HepG2 (cell line): ENCODE data around the gene FBH1. TPM values are rescaled to one million over a fixed set of nuclear protein-coding genes. Genes with fewer than 3 reads are reported as not detected.
A peak's percentile ranks its signal among the peaks of the same experiment; 100 is the strongest.

Source experiments
- GZF1 ChIP-seq: sonication (generic); formaldehyde crosslinking; IDR thresholded peaks from 2 replicates; pipeline ENCODE4 v1.5.1; 2020; ENCODE audit warnings: mild to moderate bottlenecking, missing genetic modification reagents
- KDM1A ChIP-seq: IDR thresholded peaks from 2 replicates; pipeline ENCODE4 v1.6.1; 2016; ENCODE audit warnings: missing compliant biosample characterization
- MLLT10 ChIP-seq: sonication (generic); formaldehyde crosslinking; IDR thresholded peaks from 2 replicates; pipeline ENCODE4 v1.4.0; 2020; ENCODE audit warnings: missing genetic modification reagents
- NPAS2 ChIP-seq: sonication (generic); formaldehyde crosslinking; IDR thresholded peaks from 2 replicates; pipeline ENCODE4 v1.8.0; 2022; ENCODE audit warnings: mild to moderate bottlenecking, missing genetic modification reagents, borderline replicate concordance
- ONECUT2 ChIP-seq: sonication (generic); formaldehyde crosslinking; IDR thresholded peaks from 2 replicates; pipeline ENCODE4 v1.4.0; 2020; ENCODE audit warnings: missing genetic modification reagents
- PLRG1 ChIP-seq: fragments of 450-650 bp; conservative IDR thresholded peaks from 2 replicates; pipeline ENCODE4 v1.6.1; 2016
- RBAK ChIP-seq: sonication (generic); formaldehyde crosslinking; IDR thresholded peaks from 2 replicates; pipeline ENCODE4 v1.5.1; 2020; ENCODE audit warnings: mild to moderate bottlenecking, missing genetic modification reagents
- RFX3 ChIP-seq: IDR thresholded peaks from 2 replicates; pipeline ENCODE4 v1.6.1; 2016; ENCODE audit warnings: missing biosample characterization, missing genetic modification reagents
- SALL1 ChIP-seq: sonication (generic); formaldehyde crosslinking; IDR thresholded peaks from 2 replicates; pipeline ENCODE4 v1.8.0; 2022; ENCODE audit warnings: mild to moderate bottlenecking, missing genetic modification reagents
- SAP130 ChIP-seq: IDR thresholded peaks from 2 replicates; pipeline ENCODE4 v1.6.1; 2016; ENCODE audit warnings: low read depth
- SMARCC2 ChIP-seq: fragments of 450-650 bp; IDR thresholded peaks from 2 replicates; pipeline ENCODE4 v1.6.1; 2017; ENCODE audit warnings: antibody characterized with exemption, mild to moderate bottlenecking
- U2AF2 ChIP-seq: fragments of 200-400 bp; formaldehyde crosslinking; IDR thresholded peaks from 2 replicates; pipeline ENCODE4 v1.6.1; 2017; ENCODE audit warnings: low read depth, mild to moderate bottlenecking, low read length
- ZBTB20 ChIP-seq: sonication (generic); formaldehyde crosslinking; IDR thresholded peaks from 2 replicates; pipeline ENCODE4 v1.8.1; 2023; ENCODE audit warnings: missing genetic modification reagents, low read depth, mild to moderate bottlenecking, borderline replicate concordance
- ZNF768 ChIP-seq: sonication (generic); formaldehyde crosslinking; IDR thresholded peaks from 2 replicates; pipeline ENCODE4 v1.4.0; 2020; ENCODE audit warnings: missing genetic modification reagents
- ZNF782 ChIP-seq: sonication (generic); formaldehyde crosslinking; IDR thresholded peaks from 2 replicates; pipeline ENCODE4 v1.4.0; 2020; ENCODE audit warnings: missing genetic modification reagents, mild to moderate bottlenecking, borderline replicate concordance
- polyA plus RNA-seq, 8 experiments: library from polyadenylated mRNA; depleted of rRNA in 3 of 8; stranded (reverse) in 7 of 8; unstranded in 1 of 8; fragments of >200 nt; fragmentation: Illumina TruSeq in 4 of 8; extraction: Trizol in 4 of 8; gene quantifications; 2 replicates each; pipeline versions ENCODE4 v1.2.1 to v1.2.3, GENCODE V29; 2011 to 2016; ENCODE audit warnings: low read depth in 4 of 8, missing spikeins in 1 of 8, mixed read lengths in 1 of 8; ENCODE audit not compliant: insufficient read depth in 1 of 8
- total RNA-seq, 5 experiments: library from RNA; depleted of rRNA; stranded (reverse); fragments of >200 nt; fragmentation: Illumina TruSeq; extraction: Trizol; gene quantifications; 2 replicates each; pipeline ENCODE4 v1.2.3, GENCODE V29; 2016; ENCODE audit warnings: low read depth in 1 of 5
- TF ChIP-seq, protein P1 (sequence below): sonication (generic); formaldehyde crosslinking; IDR thresholded peaks from 2 replicates; pipeline ENCODE4 v1.5.1; 2020; ENCODE audit warnings: mild to moderate bottlenecking, missing genetic modification reagents, moderate library complexity
- TF ChIP-seq, protein P2 (sequence below): IDR thresholded peaks from 2 replicates; pipeline ENCODE4 v1.6.1; 2016; ENCODE audit warnings: low read depth
- TF ChIP-seq, protein P3 (sequence below): sonication (generic); formaldehyde crosslinking; IDR thresholded peaks from 2 replicates; pipeline ENCODE4 v1.4.0; 2020; ENCODE audit warnings: missing genetic modification reagents, borderline replicate concordance
- TF ChIP-seq, protein P4 (sequence below): sonication (generic); formaldehyde crosslinking; IDR thresholded peaks from 2 replicates; pipeline ENCODE4 v1.5.1; 2020; ENCODE audit warnings: mild to moderate bottlenecking, moderate library complexity, missing genetic modification reagents
- TF ChIP-seq, protein P5 (sequence below): sonication (generic); formaldehyde crosslinking; IDR thresholded peaks from 2 replicates; pipeline ENCODE4 v1.4.0; 2020; ENCODE audit warnings: mild to moderate bottlenecking, missing genetic modification reagents

The FBH1 gene
- total and polyA plus RNA-seq, 2 of the 13 experiments (the other 11 are each of a cell fraction or from before 2014, with no cell fraction given): 48.8 to 60.3 TPM

DNA sequence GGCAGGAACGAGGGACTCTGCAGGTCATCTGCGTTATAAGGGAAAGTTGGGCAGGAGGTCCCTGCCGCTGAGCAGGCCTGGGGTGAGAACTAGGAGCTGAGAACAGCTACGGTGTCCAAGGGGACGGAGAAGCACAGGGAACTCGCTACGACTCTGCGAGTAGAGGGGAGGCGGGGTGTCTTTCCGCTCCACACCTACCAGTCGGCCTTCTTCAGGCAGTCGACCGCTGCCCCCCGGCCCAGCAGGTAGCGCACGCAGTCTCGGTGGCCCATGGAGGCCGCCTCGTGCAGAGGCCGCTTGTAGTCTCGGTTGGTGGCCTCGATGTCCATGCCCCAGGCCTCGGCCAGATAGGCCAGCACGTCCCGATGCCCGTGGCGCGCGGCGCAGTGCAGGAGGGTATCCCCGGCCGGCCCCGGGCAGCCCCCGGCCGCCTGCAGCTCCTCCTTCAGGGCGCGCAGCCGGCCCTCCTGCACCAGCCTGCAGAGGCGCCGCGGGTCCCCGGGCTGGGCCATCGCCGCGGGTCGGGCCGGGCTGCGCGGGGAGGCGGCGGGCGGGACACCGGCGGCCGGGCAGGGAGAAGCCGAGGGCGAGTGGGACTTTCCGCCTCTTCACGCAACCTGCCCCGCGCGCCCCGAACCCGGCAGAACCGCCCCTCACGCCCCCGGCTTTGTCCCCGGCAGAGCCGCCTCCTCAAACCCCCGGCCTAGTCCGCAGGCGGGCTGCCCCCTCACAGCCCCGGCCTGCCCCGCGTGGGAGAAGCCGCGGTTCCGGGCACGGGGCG lies 1.0 kb upstream of the FBH1 start (continued):
- no peak for TF ChIP-seq ZBTB20 (CRISPR knock-in tag)
- TF ChIP-seq KDM1A: no peak
- TF ChIP-seq, protein P1, sequence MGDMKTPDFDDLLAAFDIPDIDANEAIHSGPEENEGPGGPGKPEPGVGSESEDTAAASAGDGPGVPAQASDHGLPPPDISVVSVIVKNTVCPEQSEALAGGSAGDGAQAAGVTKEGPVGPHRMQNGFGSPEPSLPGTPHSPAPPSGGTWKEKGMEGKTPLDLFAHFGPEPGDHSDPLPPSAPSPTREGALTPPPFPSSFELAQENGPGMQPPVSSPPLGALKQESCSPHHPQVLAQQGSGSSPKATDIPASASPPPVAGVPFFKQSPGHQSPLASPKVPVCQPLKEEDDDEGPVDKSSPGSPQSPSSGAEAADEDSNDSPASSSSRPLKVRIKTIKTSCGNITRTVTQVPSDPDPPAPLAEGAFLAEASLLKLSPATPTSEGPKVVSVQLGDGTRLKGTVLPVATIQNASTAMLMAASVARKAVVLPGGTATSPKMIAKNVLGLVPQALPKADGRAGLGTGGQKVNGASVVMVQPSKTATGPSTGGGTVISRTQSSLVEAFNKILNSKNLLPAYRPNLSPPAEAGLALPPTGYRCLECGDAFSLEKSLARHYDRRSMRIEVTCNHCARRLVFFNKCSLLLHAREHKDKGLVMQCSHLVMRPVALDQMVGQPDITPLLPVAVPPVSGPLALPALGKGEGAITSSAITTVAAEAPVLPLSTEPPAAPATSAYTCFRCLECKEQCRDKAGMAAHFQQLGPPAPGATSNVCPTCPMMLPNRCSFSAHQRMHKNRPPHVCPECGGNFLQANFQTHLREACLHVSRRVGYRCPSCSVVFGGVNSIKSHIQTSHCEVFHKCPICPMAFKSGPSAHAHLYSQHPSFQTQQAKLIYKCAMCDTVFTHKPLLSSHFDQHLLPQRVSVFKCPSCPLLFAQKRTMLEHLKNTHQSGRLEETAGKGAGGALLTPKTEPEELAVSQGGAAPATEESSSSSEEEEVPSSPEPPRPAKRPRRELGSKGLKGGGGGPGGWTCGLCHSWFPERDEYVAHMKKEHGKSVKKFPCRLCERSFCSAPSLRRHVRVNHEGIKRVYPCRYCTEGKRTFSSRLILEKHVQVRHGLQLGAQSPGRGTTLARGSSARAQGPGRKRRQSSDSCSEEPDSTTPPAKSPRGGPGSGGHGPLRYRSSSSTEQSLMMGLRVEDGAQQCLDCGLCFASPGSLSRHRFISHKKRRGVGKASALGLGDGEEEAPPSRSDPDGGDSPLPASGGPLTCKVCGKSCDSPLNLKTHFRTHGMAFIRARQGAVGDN (CRISPR knock-in tag): peak; percentile 58
- TF ChIP-seq ZNF768 (CRISPR knock-in tag): peak; percentile 74; the same call in 1 of the 2 replicates
- TF ChIP-seq, protein P2, sequence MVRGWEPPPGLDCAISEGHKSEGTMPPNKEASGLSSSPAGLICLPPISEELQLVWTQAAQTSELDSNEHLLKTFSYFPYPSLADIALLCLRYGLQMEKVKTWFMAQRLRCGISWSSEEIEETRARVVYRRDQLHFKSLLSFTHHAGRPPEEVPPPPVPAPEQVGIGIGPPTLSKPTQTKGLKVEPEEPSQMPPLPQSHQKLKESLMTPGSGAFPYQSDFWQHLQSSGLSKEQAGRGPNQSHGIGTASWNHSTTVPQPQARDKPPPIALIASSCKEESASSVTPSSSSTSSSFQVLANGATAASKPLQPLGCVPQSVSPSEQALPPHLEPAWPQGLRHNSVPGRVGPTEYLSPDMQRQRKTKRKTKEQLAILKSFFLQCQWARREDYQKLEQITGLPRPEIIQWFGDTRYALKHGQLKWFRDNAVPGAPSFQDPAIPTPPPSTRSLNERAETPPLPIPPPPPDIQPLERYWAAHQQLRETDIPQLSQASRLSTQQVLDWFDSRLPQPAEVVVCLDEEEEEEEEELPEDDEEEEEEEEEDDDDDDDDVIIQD: no peak
- TF ChIP-seq, protein P3, sequence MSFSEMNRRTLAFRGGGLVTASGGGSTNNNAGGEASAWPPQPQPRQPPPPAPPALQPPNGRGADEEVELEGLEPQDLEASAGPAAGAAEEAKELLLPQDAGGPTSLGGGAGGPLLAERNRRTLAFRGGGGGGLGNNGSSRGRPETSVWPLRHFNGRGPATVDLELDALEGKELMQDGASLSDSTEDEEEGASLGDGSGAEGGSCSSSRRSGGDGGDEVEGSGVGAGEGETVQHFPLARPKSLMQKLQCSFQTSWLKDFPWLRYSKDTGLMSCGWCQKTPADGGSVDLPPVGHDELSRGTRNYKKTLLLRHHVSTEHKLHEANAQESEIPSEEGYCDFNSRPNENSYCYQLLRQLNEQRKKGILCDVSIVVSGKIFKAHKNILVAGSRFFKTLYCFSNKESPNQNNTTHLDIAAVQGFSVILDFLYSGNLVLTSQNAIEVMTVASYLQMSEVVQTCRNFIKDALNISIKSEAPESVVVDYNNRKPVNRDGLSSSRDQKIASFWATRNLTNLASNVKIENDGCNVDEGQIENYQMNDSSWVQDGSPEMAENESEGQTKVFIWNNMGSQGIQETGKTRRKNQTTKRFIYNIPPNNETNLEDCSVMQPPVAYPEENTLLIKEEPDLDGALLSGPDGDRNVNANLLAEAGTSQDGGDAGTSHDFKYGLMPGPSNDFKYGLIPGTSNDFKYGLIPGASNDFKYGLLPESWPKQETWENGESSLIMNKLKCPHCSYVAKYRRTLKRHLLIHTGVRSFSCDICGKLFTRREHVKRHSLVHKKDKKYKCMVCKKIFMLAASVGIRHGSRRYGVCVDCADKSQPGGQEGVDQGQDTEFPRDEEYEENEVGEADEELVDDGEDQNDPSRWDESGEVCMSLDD (CRISPR knock-in tag): no peak
- TF ChIP-seq, protein P4, sequence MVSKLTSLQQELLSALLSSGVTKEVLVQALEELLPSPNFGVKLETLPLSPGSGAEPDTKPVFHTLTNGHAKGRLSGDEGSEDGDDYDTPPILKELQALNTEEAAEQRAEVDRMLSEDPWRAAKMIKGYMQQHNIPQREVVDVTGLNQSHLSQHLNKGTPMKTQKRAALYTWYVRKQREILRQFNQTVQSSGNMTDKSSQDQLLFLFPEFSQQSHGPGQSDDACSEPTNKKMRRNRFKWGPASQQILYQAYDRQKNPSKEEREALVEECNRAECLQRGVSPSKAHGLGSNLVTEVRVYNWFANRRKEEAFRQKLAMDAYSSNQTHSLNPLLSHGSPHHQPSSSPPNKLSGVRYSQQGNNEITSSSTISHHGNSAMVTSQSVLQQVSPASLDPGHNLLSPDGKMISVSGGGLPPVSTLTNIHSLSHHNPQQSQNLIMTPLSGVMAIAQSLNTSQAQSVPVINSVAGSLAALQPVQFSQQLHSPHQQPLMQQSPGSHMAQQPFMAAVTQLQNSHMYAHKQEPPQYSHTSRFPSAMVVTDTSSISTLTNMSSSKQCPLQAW (CRISPR knock-in tag): no peak
- no peak for TF ChIP-seq PLRG1
- no peak for TF ChIP-seq ONECUT2
- TF ChIP-seq GZF1: no peak
- TF ChIP-seq ZNF782 (CRISPR knock-in tag): no peak
- TF ChIP-seq RFX3 (CRISPR knock-in tag): 0 out of 2 replicates have a peak, but pooled peaks have one; percentile 1
- TF ChIP-seq U2AF2: no peak
- TF ChIP-seq NPAS2: no peak
- TF ChIP-seq, protein P5, sequence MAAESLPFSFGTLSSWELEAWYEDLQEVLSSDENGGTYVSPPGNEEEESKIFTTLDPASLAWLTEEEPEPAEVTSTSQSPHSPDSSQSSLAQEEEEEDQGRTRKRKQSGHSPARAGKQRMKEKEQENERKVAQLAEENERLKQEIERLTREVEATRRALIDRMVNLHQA (CRISPR knock-in tag): no peak
- peak; percentile 22; the same call in 1 of the 2 replicates for TF ChIP-seq SALL1 (CRISPR knock-in tag)
- TF ChIP-seq MLLT10 (CRISPR knock-in tag): no peak
- no peak for TF ChIP-seq RBAK
- peak; percentile 51 for TF ChIP-seq SAP130 (CRISPR knock-in tag)
- TF ChIP-seq SMARCC2: no peak
